Dedifferentiated amniotic fluid mesenchymal stem cell (primary cell): Measurements from ENCODE around the gene SPIRE1.
"Not testable (repeated sequence)": the region's sequence is repeated elsewhere in the genome, so short reads cannot be mapped to it uniquely, and the experiment has no call there.

ENCODE experiments used
- DNase-seq: peaks from one replicate; pipeline ENCODE4 v3.0.0-alpha.2; 2016; ENCODE audit errors: extremely low spot score

The SPIRE1 gene

DNA sequence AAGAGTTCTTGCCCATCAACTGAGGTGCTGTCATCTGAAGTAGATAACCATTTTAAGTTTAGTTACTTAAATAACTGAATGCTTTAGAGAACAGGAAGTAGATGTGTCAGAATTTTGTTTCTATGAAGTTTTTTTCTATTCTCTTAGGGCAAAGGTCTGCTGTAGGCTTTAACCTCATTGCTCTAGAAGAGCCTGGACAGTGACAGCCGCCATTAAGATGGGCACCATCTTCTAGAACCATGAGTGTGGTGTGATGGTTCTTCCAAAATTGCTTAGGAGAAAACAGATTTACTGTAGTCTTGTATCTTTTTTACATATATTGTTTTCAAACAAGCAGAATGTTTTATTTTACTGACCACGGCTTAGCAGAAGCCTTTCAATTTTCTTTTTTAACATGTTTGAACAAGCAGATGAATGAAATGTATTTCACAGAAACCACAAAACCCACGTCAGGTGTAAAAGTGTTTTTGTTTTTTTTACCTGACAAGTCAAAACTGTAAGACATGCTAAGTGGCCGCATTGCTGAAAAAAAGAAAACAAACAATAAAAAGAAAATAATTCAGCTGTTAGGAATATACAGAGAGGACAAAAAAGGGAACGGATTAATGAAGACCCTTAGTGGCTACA lies 172.3 kb downstream of the SPIRE1 start:
- no peak for DNase-seq

DNA sequence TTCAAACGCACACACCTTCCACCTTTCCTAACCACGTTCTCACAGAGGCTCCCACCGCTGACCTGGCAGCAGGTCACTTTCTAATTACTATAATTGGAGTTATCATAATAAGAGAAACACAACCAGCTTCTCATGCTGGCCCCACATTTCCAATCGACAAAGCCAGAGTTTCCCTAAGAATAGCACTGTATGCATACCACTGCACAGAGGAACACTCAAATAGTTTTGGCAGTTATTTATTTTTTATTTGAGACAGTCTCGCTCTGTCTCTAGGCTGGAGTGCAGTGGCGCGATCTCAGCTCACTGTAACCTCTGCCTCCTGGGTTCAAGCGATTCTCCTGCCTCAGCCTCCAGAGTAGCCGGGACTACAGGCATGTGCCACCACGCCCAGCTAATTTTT lies 176.0 kb downstream of the SPIRE1 start:
- DNase-seq = not testable (repeated sequence)

DNA sequence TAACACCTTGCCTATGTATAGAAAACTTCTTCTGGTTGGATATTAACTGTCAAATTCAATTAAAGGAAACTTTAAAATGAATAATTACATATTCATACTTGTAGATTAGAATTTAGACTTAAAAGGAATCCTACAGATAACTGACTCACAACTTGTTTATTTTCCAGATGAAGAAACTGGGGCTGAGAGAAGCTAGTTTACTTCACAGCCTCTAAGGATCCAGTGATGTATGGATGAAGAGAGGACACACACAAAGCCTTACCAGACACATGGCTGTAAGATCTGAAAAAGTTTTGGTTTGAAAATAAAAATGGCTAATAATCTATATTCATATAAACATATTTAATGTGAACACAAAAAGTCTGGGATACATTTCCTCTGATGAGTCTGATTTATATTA lies 177.9 kb downstream of the SPIRE1 start:
- no peak for DNase-seq

DNA sequence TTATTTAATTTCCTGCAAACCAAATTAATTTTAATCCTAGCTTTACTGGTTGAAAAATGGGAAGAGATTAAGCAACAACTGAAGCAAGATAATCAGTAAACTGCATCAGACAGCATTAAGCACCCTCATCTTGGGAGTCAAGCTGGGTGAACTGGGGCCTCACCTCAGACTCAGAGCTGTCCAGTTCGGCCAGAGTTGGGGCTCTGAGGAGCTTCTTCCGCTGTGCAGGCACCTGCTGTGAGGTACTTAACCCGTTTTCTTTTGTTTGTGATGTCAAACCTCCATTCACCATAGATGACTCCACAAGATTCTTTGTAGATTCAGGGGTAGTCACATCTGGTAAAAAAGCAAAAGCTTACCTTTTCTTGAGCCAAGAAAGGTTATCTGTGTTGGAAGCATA lies 178.4 kb downstream of the SPIRE1 start:
- no peak for DNase-seq

DNA sequence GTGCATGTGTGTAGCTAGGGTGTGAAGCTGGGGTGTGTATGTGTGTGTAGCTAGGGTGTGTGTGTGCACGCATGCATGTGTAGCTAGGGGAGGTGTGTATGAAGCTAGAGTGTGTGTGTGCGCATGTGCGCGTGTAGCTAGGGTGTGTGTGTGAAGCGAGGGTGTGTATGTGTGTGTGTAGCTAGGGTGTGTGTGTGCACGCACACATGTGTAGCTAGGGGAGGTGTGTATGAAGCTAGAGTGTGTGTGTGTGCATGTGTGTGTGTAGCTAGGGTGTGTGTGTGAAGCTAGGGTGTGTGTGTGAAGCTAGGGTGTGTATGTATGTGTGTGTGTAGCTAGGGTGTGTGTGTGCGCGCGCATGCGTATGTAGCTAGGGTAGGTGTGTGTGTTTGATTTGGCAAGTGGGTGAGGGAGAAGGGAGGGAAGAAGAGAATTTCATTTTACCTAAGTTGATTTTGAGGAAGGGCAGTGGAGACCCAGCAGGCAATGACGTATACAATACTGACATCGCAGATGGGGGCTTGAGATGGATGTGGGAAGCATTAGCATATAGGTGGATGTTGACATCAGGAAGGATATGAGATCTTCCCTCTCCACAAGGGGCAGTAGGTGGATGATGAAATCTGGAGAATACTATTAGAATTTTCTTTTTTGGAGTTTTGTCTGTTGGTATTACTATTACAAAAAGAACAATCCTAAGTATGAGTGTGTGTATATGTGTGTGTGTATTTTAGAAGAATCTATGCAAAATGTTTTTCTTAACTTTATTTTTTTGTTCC lies 179.4 kb downstream of the SPIRE1 start:
- DNase-seq = no peak

DNA sequence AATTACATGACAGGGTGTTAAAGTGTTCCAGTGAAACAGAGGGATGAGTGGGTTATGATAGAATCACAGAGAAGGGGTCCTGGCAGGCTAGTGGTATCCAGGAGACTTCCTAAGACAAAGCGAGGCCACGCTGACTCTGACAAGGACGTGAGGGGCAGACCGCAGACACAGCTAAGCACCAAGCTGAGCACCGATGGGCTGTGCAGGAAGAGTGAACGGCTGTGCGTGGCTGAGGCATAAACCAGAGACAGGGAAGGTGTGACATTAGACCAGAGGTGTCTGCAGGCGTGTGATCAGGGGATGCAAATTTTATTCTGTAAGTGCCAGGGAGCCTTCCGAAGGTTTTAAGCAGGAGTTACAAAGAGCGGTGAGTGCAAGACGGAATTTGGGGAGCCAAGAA lies 180.3 kb downstream of the SPIRE1 start:
- no peak for DNase-seq

DNA sequence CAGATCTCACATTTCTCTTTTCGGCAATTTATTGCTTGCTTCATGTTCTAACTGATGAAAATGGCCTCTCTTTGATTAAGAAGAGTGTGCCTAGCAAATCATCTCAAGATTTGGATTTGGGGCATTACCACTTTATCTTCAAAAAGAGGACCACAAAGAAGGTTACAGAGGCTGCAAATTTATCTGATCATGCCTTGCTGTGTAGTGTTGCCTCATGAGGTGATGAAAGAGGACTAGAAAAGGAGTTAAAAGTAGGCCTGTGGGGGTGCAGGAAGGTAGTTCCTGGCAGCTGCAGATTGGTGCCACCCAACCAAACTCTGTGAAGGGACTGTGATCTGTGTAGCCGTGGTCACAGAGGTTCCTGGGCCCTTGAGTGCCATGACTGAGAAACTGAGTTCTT lies 181.0 kb downstream of the SPIRE1 start:
- no peak for DNase-seq

DNA sequence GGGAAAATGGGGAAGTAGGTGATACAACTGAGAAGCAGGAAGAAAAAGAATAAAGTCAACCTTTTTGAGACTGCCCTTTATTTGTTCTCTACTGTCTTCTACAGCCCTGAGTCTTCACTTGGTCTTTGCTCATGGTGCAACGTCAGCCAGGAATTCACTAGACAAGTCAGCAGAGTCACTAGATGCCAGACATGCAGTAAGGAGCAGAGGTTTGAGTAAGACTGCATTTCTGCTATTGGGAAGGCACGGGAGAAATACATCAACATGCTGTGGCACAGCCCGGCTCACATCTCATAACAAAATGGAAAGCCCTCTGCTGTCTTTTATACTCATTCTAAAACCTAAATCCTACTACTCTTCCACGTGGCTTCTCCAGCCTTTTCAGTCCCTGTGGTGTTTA lies 183.0 kb downstream of the SPIRE1 start:
- DNase-seq = no peak

DNA sequence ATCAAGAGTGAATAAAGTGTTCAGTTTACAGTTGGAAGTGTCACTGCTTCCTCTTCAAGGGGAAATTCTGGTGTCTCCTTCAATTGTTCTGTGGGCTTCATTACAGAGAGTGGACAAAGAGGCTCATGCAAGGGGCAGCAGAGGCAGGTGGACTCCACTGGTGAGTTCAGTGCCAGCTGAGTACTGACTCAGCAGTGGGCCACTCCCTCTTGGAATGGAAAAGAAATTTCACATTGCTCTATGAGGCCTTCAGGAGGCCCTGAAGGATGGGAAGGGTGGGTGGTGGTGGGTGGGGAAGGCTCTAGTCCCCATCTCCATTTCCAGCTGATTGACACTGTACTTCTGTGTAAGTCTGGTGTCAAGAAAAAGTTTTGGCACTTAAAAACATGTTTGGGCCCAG lies 183.8 kb downstream of the SPIRE1 start:
- no peak for DNase-seq

DNA sequence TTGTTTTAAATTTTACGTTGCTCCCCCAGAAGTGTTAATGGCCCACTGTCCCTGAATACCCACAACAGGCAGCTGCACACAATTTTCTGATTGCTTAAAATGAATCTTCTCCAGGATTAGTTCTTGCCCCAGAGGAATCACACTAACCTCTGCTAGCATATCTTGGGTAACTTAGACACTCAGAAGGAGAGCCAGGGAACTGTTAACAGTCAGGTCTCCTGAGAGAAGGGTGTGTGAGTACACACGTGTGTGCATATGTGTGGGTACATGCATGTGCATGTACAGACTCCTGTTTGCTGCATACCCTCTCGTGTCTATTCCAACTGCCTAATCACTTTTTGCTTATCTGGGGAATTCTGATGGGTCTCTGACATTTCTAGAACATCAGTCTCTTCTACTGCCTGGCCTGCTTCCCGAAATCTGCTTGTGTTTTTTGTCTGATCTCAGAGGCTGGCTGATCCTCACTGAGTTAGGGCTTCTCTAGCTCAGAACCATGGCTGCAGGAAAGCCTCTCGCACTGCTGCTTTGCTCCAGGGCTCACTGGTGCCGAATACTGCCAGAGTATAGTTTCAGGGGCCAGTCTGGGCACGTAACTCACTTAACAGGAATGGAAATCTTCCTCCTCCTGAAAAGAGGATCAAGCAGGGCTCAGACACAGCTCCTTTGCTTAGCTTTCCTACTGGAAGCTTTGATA lies 187.4 kb downstream of the SPIRE1 start:
- no peak for DNase-seq

DNA sequence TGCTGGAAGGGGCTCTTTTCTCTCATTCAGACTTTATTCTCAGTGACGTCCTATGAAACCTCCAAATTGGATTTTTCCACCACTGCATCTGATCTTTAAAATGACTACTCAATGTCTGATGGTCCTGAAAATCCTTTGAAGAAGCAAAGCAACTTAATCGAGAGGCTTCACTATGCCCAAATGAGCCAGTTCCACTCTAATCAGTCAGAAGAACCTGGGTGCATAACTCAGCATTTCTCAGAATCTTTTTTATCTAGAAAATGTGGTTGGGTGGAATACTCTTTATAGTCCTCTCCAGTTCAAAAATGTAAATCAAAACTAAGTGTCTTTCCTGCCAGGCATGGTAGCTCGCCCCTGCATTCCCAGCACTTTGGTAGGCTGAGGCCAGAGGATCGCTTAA lies 189.5 kb downstream of the SPIRE1 start:
- no peak for DNase-seq

DNA sequence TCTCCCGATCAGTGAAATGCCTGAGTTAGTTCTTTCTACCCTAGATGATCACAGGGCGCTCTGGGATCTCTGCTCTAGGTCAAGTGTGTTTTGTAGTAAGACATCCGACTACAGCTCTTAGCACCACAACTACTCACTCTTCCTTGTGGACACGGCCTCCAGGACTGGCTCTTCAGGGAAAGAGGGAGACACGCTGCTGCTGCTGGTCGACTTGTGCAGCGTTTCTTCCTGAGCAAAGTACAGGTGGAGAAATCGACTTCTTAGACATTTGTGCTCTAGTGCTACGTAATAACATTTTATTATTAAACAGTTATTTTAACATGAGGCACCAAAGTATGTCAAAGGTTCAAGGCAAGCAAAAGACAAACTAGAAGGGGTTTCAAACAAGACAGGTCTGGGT lies 193.2 kb downstream of the SPIRE1 start:
- DNase-seq = no peak

DNA sequence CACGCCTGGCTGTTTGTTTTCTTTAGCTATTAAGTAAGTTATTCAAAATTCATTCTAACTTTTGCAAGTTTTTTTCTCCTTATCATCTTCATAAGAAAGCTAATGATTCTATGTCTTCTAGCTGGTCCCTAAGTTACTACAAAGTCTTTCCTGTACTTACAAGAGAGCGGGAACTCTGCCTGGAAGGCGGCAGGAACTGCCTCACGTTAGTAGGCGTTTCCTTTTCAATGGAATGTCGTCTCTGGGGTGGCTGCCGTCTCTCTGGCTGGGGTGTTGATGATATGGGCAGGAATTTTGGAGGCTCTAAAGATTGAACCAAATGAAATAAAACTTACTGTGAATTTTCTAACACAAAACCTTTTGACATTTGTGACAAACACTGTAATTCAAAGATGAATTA lies 194.7 kb downstream of the SPIRE1 start:
- no peak for DNase-seq

DNA sequence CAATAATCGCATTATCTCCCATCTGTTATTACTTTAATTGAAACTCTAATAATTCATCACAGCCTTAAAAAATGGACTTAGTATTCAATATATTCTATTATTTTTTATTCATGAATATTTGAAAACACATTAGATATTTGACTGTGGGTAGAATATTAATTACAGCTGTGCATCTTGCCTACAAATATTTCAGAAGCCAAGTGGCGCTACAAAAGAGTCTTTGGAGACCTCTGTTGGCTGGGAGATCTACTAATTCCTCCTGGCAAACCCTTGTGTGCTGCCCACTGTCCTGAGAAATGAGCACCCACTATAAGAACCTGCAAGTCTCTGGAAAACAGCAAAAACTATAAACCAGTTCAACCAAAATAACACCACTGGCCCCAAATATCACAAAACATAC lies 195.7 kb downstream of the SPIRE1 start:
- DNase-seq = no peak

DNA sequence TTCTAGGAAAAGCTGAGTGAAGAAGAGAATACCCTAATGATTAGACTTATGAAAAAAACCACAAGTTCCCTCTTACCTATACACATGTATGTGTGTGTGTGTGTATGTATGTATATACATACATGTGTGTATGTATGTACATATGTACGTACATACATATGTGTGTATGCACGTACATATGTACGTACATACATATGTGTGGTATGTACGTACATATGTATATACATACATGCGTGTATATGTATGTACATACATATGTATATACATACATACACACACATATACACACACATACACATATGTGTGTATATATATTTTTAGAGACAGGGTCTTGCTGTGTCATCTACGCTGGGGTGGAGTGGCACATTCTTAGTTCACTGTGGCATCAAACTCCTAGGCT lies 196.6 kb downstream of the SPIRE1 start:
- DNase-seq = no peak

DNA sequence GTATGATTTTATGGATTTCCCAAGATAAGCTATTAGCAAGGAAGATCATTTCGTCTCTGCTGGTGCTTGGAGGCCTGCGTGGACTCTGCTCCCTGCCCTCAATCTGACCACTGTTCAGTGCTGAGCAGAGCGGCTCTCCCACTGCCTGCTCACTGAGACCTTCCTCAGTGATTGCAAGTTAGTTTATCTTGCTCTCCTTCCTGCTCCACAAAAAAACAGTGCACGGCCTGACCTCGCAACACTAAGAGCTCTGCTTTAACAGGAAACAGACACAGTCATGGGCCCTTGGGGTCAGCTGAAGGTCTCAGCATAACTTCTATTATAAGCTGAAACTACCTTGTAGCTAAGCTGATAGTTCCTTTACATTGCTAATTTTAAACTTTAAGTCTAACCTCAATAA lies 197.0 kb downstream of the SPIRE1 start:
- no peak for DNase-seq

DNA sequence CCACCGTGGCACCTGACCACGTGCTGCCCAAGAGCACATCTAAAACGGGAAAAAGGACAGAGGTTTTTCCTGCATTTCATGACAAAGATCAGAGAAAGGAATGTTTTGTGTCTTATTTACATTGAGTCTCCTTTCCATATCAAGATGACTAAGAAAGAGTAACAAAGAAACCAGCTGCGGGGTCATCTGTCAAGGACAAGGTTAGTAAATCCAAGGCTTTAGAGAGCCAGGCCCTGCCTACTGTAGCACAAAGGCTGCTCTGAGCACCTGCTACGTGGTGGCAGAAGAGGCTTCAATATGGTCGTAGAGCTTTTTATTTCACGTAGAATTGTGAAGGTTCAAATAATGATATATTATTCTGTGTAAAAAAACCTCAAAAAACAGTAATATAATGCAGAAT lies 199.1 kb downstream of the SPIRE1 start:
- no peak for DNase-seq

DNA sequence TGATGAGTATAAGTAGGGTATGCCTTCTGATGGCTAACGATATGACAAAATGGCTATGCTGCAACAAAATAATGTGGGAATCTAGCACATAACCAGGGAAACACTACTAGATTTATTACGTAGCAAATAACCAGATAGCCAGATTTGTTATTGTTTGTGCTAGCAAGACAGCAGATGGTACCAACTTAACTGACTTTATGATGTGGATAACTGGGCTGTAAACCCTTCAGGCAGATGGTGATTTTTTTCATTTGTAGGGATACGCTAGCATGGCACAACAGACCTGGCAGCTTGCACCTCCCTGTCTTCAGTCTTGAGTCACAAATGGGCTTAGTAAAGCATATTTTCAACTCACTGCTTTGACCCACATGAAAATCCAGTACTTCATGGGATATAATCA lies 201.5 kb downstream of the SPIRE1 start:
- no peak for DNase-seq

DNA sequence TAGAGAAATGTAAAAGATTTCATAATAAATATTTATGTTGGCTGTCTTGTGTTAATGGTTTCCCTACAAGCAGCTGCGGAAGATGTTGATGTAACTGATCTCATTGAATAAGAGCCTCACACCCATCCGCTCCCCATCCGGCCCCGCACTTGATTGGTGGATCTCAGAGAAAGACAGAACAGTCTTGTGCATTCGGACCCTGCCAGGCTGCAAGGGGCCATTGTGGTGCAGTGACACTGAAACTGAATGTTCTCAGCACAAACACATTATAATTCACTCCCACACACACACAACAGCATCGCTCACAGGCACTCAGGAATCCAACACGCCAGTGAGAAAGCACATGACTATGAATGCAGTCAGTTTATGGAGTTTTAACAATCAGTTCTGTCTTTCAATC lies 202.4 kb downstream of the SPIRE1 start:
- no peak for DNase-seq

DNA sequence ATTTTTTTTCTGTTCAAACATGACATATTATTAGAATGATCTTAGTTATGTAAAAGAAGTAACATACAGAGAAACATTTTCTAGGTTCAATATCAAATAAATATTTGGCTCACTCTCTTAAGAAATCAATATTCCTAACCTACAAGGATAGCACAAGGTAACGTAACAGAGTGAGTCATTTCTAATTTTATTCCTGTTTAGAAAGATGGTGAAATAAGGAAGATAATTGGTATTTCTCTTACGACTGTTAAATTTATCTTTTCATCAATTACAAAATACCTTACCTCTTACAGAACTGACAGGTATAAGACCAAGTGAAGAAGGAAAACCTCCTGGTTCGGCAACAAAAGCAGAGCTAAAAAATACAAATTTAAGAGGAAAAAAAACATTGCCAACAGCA lies 205.1 kb downstream of the SPIRE1 start:
- DNase-seq = no peak

DNA sequence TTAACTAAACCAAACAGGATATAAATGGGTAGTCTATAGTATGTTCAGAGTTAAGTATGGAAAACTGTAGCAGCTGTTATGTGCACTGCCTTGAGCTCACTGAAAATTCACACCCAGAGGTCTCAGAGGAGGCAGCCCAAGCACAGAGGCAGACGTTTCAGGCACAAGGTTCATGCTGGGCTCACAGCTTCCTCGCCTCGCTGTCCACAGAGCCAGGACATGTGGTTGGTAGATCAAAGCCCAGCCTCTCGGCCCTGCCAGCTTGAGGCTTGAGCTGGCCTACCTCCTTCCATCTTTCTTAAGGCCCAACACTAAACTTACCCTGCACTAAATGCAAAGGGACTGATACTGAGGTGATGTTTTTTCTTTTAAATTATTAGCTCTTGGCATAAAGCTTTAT lies 206.5 kb downstream of the SPIRE1 start:
- DNase-seq = no peak

DNA sequence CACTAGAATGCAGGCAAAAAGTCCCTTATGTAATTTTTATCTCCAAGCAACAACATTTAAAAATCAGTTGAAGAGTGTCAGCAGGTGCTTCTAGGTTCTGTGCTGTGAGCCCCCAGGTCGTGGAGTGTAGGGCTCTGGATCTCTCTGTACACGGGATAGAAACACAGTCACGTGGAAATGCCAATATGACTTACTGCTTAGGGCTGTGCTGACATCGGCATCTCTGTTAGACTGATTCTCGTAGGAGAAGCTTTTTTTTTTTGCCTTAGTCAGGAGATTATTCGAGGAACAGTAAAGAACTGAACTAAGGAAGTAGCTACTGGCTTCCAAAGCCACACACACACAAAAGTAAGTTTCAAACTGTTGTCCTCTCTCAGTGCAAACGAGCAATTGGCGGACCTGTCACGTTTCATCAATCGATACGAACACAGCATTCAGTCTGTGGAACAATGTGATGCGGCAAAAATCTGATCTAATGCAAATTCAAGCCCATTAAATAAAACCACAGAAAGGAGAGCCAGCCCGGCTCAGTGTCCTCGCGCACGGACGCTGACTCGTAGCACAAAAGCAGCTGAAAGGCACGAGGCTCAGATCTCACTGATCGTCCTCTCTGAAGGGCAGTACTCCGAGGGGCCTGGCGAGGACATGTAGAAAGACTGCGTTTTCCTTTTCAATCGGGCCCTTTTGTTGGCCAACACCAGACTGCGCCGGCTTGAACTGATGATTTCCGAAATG lies 208.7 kb downstream of the SPIRE1 start:
- DNase-seq = no peak

DNA sequence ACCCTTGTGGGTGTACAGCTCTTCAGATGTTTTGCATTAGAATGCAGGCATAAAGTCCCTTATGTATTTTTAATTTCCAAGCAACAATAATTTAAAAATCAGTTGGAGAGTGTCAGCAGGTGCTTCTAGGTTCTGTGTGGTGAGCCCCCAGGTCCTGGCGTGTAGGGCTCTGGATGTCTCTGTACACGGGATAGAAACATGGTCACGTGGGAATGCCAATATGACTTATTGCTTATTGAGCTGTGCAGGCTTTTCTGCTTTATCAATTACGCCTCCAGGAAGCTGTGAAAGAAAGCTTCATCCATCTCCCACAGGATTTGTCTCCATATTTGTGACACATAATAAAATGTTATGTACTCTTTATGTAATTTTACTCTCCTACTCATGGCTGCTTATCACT lies 212.4 kb downstream of the SPIRE1 start:
- DNase-seq = no peak
